OCI-LY3 (cell line): ENCODE results near the gene ARHGAP42.

Experiments used
- EZH2phosphoT487 ChIP-seq: fragments of 200-600 bp; shearing (Covaris generic); IDR thresholded peaks from 2 replicates; pipeline ENCODE4 v1.6.1; 2018; ENCODE audit warnings: antibody characterized with exemption, mixed run types, low read depth
- TF ChIP-seq, protein P1 (sequence below): fragments of 200-600, 300-600 bp; sonication (generic); IDR thresholded peaks from 2 replicates; pipeline ENCODE4 v1.5.1; 2014; ENCODE audit warnings: antibody characterized with exemption, low read length, low read depth

DNA sequence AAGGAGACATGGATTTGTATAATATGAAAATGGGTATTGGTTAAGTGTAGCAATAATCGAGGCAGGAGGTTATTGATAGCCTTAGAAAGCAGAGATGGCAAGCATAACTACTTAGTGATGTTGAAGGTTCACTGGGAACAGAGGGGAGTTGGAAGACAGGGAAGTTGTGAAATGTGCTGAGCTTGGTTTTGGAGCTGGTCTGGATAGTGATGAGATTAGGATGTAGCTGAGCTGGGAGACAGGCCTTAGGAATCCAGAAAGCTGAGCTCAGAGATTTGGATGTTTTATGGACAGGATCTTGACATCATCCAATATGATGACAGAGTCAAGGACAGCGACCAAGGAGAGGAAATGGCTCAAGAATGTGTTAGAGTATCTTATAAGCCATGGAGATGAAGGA, 113.1 kb downstream of the ARHGAP42 start:
- TF ChIP-seq, protein P1, sequence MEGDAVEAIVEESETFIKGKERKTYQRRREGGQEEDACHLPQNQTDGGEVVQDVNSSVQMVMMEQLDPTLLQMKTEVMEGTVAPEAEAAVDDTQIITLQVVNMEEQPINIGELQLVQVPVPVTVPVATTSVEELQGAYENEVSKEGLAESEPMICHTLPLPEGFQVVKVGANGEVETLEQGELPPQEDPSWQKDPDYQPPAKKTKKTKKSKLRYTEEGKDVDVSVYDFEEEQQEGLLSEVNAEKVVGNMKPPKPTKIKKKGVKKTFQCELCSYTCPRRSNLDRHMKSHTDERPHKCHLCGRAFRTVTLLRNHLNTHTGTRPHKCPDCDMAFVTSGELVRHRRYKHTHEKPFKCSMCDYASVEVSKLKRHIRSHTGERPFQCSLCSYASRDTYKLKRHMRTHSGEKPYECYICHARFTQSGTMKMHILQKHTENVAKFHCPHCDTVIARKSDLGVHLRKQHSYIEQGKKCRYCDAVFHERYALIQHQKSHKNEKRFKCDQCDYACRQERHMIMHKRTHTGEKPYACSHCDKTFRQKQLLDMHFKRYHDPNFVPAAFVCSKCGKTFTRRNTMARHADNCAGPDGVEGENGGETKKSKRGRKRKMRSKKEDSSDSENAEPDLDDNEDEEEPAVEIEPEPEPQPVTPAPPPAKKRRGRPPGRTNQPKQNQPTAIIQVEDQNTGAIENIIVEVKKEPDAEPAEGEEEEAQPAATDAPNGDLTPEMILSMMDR = no peak
- no peak for TF ChIP-seq EZH2phosphoT487
